HEK293T (cell line): Measurements from ENCODE around the gene ZBTB32.

ENCODE experiments used
- CTCF ChIA-PET: fragments of 350-600 bp; formaldehyde crosslinking; extraction: SDS; loops from one replicate; lab custom pipeline; 2021; ENCODE audit warnings: antibody characterized with exemption, inconsistent platforms; lab: Yijun Ruan, JAX
- POLR2A ChIA-PET: fragments of 350-600 bp; formaldehyde crosslinking; extraction: SDS; loops from one replicate; lab custom pipeline; 2020; ENCODE audit warnings: antibody characterized with exemption, inconsistent platforms; lab: Yijun Ruan, JAX
- DNase-seq: peaks from one replicate; pipeline ENCODE4 v3.0.0; 2012; ENCODE audit warnings: mixed read lengths; ENCODE audit errors: extremely low spot score
- ARNT ChIP-seq: fragments of 450-650 bp; IDR thresholded peaks from 2 replicates; pipeline ENCODE4 v1.6.1; 2017; ENCODE audit warnings: mild to moderate bottlenecking
- BHLHE40 ChIP-seq: fragments of 450-650 bp; IDR thresholded peaks from 2 replicates; pipeline ENCODE4 v1.6.1; 2016; ENCODE audit warnings: mild to moderate bottlenecking, moderate library complexity, borderline replicate concordance
- CTBP1 ChIP-seq: fragments of 450-650 bp; IDR thresholded peaks from 2 replicates; pipeline ENCODE4 v1.6.1; 2016; ENCODE audit warnings: borderline replicate concordance
- ELF4 ChIP-seq: fragments of 450-650 bp; IDR thresholded peaks from 2 replicates; pipeline ENCODE4 v1.6.1; 2017; ENCODE audit warnings: antibody characterized with exemption
- FOXA1 ChIP-seq: fragments of 450-650 bp; IDR thresholded peaks from 2 replicates; pipeline ENCODE4 v1.6.1; 2016; ENCODE audit warnings: mild to moderate bottlenecking
- FOXK2 ChIP-seq: fragments of 450-650 bp; IDR thresholded peaks from 2 replicates; pipeline ENCODE4 v1.6.1; 2016; ENCODE audit warnings: mild to moderate bottlenecking
- FOXM1 ChIP-seq: fragments of 450-650 bp; IDR thresholded peaks from 2 replicates; pipeline ENCODE4 v1.6.1; 2017; ENCODE audit warnings: mild to moderate bottlenecking, borderline replicate concordance
- HDGF ChIP-seq: fragments of 450-650 bp; IDR thresholded peaks from 2 replicates; pipeline ENCODE4 v1.6.1; 2017; ENCODE audit warnings: antibody characterized with exemption, borderline replicate concordance
- L3MBTL2 ChIP-seq: fragments of 450-650 bp; conservative IDR thresholded peaks from 2 replicates; pipeline ENCODE4 v1.6.1; 2016; ENCODE audit warnings: mild to moderate bottlenecking
- LEF1 ChIP-seq: fragments of 450-650 bp; IDR thresholded peaks from 2 replicates; pipeline ENCODE4 v1.6.1; 2017; ENCODE audit warnings: mild to moderate bottlenecking, borderline replicate concordance
- NFRKB ChIP-seq: fragments of 450-650 bp; IDR thresholded peaks from 2 replicates; pipeline ENCODE4 v1.6.1; 2016; ENCODE audit warnings: mild to moderate bottlenecking, moderate library complexity
- PKNOX1 ChIP-seq: fragments of 450-650 bp; IDR thresholded peaks from 2 replicates; pipeline ENCODE4 v1.6.1; 2016
- SP1 ChIP-seq: fragments of 450-650 bp; IDR thresholded peaks from 2 replicates; pipeline ENCODE4 v1.6.1; 2017
- SUZ12 ChIP-seq: fragments of 450-650 bp; IDR thresholded peaks from 2 replicates; pipeline ENCODE4 v1.6.1; 2016; ENCODE audit warnings: mild to moderate bottlenecking
- TARDBP ChIP-seq: fragments of 450-650 bp; IDR thresholded peaks from 2 replicates; pipeline ENCODE4 v1.6.1; 2016
- ZNF384 ChIP-seq: fragments of 450-650 bp; IDR thresholded peaks from 2 replicates; pipeline ENCODE4 v1.6.1; 2016

ZBTB32 gene

GRCh38 chr19:35731353-35731752 is 27.0 kb downstream of the ZBTB32 start:
- ChIA-PET POLR2A (interaction anchor here (1.5 to 2.5 kb wide), 2 partner anchors 9 to 14 kb away, joined by 6 to 7 read pairs; partner anchors contain the start of genes PSENEN and U2AF1L4), CTCF (no interaction called here)
- no peak for DNase-seq
- TF ChIP-seq BHLHE40 (no peak), ELF4 (no peak), NFRKB (no peak), HDGF (no peak), FOXA1 (no peak), FOXK2 (no peak), PKNOX1 (no peak), L3MBTL2 (no peak), ZNF384 (no peak), SP1 (no peak), FOXM1 (no peak), LEF1 (no peak), TARDBP (no peak), SUZ12 (no peak), ARNT (no peak), CTBP1 (no peak)

- no peak for DNase-seq
- TF ChIP-seq FOXK2 (no peak), SP1 (no peak), LEF1 (no peak), FOXM1 (no peak), ELF4 (no peak), NFRKB (no peak), TARDBP (no peak), BHLHE40 (no peak), HDGF (no peak), FOXA1 (no peak), PKNOX1 (no peak), ARNT (no peak), SUZ12 (no peak), CTBP1 (no peak)
- POLR2A ChIA-PET, result interaction anchor here (1.5 to 2.5 kb wide), 2 partner anchors 9 to 13 kb away, joined by 6 to 7 read pairs; partner anchors contain the start of genes PSENEN and U2AF1L4
- CTCF ChIA-PET, result no interaction called here
These were observed 27.5 kb downstream of the ZBTB32 start for GRCh38 chr19:35731779-35732405.

GRCh38 chr19:35732540-35733179 is 28.3 kb downstream of the ZBTB32 start:
- CTCF ChIA-PET, result no interaction called here
- TF ChIP-seq ZNF384, result no peak
- TF ChIP-seq PKNOX1, result no peak
- POLR2A ChIA-PET, result interaction anchor here (0.9 kb wide), 1 partner anchor 9 kb away, joined by 3 read pairs; no protein-coding TSS in a partner anchor
- DNase-seq, result no peak

- ChIA-PET CTCF (no interaction called here), POLR2A (interaction anchor here (0.9 to 1.7 kb wide), 2 partner anchors 10 to 15 kb away, joined by 3 to 5 read pairs; partner anchors contain the start of gene LIN37)
- TF ChIP-seq NFRKB (no peak), SUZ12 (no peak), ELF4 (no peak), BHLHE40 (no peak), LEF1 (no peak), FOXA1 (no peak), FOXK2 (no peak), CTBP1 (no peak), PKNOX1 (no peak), TARDBP (no peak), ZNF384 (no peak), FOXM1 (no peak), HDGF (no peak), L3MBTL2 (no peak), SP1 (no peak), ARNT (no peak)
- DNase-seq, result no peak
These were observed 29.1 kb downstream of the ZBTB32 start for GRCh38 chr19:35733180-35734125.
